GM18858 (cell line): ENCODE data around the gene TRUB2.
"Not testable (repeated sequence)": the region's sequence is repeated elsewhere in the genome, so short reads cannot be mapped to it uniquely, and the experiment has no call there.

Source experiments
- ATAC-seq: cut with Tn5 transposase; IDR thresholded peaks from one replicate; pipeline ENCODE4 v1.9.1; 2021; ENCODE audit not compliant: unreplicated experiment

TRUB2 gene

DNA sequence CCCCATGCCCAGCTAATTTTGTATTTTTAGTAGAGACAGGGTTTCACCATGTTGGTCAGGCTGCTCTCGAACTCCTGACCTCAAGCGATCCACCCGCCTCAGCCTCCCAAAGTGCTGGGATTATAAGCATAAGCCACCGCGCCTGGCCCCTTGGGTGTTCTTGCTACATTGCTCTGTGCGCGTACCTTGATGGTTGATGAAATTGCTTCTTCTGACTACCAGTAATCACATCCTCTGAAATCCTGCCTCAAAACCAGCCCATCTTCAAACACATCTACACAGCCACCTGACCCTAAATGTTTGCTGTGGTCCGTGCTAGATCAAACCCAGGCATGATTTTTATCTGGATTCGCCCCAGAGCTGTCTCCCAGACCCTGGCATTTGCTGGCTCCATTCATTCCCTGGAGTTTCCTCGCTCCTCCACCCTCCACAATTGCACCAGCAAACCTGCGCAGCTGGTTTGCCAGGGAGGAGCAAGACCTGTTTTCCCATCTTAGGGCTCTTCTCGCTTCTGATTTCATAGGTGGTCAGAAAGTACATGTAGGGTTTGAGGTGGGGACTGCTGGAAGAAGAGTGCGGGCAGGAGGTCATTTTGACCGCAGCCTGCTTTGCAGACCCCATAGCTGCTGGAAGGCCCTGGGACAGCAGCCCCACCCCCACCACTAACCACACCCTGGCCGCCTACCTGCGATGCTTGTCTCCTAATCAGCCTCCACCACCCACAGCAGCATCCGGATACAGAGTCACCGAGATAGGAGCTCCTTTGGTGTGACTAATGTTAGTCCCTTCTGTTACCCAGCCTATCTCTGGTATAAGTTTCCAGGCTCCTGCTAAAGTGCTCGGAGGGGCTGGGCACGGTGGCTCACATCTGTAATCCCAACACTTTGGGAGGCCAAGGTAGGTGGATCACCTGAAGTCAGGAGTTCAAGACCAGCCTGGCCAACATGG is 23.4 kb downstream of the TRUB2 start:
- ATAC-seq = no peak

DNA sequence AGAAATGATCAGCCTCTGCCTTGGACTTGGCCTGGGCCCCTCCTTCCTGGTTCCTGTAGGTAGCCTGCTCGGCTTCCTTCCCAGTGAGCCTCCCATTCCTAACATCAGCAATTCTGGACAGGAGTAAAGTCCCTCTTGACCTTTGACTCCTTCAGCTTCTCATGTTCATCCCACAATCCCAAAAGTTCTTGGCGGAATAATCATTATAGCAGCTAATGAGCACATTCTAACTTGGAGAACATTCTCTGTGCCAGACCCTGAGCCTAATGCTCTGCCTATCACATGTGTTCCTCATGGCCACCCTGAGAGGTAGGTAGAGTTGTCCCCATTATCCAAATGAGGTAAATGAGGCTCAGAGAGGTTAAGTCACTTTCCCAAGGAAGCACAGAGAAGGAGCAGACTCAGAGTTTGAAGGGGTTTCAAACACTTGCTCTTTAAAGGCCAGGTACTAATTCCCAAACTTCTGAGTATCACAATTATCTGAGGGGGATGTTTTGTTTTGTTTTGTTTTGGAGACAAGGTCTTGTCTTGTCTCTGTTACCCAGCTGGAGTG is 24.9 kb downstream of the TRUB2 start:
- no peak for ATAC-seq

DNA sequence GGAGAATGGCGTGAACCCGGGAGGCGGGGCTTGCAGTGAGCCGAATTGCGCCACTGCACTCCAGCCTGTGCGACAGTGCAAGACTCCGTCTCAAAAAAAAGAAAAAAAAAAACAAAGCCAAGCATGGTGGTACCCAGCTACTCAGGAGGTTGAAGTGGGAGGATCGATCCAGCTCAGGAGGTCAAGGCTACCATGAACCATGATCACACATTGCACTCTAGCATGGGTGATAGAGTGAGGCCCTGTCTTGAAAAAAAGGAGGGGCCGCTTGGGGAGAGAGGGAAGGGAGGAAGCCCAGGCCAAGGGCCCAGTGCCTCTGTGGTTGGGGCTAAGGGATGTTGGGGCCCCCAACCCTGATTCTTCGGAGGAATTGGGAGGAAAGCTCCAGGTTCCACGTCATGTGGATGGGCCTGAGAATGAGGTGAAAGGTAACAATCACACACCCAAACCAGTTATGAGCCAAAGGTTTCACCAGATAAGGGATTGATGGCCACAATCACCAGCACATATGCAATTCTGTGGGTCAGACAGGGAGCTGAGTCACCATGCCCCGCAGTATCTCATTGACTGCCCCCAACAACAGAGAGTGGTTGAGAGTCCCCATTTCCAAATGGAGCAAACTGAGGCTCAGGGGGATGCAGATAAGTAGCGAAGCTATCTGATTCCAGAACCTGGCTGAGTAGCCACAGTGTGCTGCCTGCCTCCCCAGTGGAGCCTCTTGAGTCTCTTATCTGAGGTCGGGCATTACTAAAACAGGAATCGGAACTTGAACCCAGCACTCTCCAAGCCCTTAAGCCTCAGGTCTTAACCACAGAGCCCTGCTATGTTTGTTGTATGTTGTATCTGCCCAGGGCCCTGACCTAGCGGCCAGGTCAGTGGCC is 25.7 kb downstream of the TRUB2 start:
- ATAC-seq = no peak

DNA sequence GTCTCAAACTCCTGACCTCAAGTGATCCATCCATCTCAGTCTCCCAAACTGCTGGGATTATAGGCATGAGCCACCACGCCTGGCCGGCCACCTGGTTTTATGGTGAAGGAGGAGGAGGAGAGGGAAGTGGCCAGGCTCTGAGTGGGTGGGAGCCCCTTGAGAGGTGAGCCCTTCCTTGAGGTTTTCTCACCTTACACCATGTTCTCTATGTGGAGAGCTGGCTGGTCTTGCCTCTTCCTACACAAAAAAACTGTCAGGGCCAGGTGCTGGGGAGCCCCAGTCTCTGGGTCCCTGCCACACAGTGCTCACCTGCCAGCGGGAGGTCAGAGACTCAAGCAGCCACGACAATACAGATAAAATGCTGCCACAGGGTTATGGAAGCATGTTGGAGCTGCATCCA is 28.1 kb downstream of the TRUB2 start:
- no peak for ATAC-seq

DNA sequence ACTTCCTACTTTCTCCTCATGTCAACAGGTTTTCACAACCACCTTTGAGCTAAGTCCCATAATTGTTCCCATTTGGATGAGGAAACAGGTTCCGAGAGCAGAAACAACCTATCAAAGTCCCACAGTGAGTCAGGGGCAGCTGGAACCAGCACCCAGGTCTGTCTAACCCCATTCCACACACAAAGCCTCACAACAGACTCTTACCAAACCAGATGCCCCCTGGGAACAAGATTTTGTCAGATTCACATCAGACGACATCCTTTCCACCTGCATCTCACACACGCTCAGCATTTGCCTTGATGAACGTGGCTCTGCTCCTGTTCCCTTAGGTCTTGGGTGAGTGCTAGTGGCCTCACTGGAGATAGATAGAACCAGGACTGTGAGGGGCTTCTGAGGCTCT is 29.2 kb downstream of the TRUB2 start:
- no peak for ATAC-seq

DNA sequence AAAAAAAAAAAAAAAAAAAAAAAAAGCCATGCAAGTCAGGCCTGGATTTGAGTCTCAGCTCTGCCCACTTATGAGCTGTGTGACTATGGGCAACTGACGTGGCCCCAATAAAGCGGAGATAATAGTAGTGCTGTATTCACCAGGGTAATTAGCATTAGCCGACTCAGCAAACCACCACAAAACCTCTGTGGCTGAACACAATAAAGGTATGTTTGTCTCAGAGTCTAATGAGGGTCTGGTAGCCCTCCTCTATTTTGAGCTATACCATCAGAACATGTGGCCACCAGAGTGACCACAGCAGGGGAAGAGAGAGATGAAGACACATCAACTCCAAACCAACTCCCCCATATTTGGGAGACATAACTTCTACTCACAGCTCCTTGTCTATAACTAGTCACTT is 30.2 kb downstream of the TRUB2 start:
- no peak for ATAC-seq

DNA sequence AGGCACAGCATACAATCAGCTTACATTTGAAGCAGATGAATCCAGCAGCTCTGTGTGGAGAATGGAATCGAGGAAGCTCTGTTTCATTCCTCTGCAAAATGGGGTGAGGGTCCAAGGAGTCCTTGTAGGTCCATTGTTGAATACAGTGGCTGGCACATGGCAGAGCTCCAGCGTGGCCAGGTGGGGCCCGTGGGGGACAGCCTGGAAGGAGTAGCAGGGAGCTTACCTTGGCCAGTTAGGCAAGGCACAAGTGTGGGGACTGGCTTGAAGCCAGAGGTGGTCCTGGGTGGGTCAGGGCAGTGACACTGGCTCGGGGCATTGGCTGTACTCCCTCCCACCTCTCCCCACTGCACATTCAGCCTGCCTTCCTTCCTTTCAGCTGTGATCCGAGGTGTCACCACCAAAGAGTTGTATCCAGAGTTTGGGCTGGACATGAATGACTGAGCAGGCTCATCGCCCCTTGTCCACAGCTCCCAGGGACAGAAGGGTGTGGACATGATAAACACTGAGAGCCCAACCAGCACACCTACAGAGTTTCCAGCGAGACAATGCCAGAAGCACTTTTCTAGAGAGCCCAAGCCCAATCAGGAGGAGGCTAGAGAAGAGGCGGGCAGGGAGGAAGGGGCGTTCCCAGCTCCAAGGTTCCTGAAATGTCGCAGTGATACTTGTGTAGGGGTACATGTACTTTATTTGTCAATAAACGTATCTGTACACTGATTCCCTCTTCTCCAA is 33.8 kb downstream of the TRUB2 start:
- ATAC-seq = no peak

DNA sequence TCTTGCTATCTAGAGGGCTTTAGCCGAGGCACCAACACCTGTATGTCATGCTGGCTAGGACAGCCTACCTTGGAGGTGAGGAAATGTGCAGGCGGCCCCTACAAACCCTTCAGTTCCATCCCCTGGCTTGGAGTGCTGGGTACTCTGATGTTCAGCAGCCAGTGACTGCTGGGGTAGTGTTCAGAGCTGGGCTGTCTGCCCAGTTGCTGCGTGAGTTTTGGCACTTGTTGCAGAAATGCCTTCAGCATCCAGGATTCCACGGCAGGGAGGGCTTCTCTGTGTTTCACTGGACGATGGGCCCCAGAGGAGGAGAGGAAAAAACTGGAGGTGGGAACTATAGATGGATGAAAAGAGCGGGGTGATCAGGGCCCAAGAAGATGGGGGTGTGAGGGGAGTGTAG is 35.8 kb downstream of the TRUB2 start:
- ATAC-seq = no peak

DNA sequence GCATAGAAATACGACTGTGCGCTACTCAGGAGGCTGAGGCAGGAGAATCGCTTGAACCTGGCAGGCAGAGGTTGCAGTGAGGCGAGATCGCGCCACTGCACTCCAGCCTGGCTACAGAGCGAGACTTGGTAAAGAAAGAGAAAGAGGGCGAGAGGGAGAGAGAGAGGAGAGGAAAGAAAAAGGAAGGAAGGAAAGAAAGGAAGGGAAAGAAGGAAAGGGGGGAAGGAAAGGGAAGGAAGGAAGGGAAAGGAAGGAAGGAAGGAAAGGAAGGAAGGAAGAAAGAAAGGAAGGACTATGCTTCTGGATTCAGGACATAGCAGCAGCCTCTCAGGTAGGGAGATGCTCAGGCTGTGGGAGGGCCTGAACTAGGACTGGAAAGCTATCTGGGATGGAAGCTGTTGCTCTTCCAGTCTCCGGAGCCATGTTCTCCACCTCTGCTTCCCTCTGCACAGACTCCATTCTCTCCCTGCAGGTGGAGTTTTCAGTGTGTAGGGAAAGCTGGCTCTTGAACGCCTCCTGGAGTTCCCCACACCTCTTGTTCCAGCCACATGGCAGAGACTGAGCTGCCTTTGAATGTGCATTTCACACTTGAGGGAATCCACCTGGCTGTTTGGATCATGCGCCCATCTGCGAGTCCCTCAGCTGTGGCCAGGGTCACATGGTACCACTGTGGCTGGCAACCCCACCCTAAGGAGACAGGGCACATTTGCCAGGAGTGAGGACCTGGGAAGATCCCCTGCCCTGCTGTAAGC is 37.0 kb downstream of the TRUB2 start:
- ATAC-seq = no peak

DNA sequence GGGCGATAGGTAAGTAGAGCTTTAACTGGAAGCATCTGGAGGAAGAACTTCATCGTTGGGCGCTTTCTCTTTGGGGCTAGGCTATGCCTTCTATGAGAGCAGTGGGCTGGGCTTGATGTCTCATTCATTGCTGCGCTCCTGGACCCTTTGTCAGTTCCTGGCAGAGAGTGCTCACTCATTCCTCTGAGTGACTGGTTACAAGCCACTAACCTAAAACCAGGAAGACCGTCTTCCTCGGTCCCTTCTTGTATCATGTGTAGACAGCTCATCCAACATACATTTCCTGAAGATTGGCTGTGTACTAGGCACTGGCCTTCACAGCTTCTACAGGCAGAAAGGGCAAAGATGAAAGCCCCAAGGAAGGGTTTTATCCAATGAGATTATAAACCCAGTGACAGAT is 39.7 kb downstream of the TRUB2 start:
- ATAC-seq = no peak

DNA sequence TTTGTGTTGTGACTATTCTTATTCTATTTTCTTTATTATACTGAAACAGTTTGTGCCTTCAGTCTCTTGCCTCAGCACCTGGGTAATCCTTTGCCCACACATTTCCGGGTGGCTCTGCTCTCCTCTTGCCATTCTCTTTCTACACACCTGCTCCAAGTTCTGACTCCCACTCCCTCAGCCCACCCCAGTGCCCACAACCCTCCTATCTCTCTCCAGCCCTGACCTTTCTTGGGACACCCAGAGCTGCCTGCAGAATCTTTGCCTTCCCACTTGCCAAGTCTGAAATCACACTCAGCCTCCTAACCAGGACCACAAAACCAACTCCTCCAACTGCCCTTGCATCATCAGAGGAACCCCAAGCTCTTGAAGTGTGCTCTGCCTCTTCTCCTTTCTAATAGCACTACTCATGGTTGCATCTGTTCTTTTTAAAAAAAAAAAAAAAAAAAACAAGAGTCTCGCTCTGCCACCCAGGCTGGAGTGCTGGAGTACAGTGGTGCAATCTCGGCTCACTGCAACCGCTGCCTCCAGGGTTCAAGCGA is 42.1 kb downstream of the TRUB2 start:
- no peak for ATAC-seq

DNA sequence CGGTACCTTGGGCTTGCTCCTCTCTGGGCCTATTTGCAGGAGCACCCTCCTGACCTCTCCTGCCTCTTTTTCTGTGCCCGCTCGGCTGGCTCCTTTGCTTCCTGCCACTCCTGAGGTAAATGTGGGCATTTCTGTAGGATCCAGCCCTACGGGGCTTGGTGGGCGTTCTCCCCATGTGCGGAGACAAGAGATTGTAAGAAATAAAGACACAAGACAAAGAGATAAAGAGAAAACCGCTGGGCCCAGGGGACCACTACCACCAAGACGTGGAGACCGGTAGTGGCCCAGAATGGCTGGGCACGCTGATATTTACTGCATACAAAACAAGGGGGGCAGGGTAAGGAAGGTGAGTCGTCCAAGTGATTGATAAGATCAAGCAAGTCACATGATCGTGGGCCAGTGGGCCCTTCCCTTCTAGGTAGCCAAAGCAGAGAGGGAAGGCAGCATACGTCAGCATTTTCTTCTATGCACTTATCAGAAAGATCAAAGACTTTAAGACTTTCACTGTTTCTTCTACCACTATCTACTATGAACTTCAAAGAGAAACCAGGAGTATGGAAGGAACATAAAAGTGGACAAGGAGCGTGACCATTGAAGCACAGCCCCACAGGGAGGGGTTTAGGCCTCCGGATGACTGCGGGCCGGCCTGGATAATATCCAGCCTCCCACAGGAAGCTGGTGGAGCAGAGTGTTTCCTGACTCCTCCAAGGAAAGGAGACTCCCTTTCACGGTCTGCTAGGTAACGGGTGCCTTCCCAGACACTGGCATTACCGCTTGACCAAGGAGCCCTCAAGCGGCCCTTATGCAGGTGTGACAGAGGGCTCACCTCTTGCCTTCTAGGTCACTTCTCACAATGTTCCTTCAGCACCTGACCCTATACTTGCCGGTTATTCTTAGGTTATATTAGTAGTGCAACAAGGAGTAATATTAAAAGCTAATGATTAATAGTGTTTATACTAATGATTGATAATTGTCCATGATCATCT is 42.9 kb downstream of the TRUB2 start:
- not testable (repeated sequence) for ATAC-seq

DNA sequence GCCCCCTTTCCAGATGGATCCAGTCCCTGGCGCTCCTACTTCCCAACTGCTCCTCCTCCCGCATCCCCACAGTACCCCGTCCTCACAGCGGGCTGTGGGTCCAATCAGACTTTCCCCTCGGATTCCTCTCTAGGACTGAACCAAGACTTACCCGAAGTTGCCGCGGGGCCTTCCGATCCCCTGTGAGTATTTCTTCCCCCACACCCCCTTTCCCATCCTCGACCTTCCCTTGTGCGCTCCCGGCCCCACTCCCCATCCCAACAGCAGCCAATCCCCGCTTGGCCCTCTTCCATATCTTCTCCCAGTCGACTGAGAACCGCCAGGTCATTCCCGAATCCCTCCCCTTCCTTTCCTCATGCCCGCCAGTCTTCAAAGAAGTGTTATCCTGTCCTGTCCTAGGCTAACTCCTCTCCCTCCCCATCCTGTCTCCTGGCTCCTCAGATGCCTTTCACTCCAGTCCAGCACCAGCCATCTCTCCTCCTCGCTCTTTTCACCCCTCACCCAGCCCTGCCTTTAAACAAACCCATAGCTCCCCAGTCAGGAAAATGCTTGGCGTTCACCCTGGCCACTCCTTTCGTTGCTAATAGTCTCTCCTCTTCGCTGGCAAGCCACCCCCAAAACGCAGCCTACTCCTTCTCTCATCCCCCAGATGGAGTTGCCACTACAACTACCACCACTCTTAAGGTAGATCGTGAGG is 45.5 kb downstream of the TRUB2 start:
- ATAC-seq = no peak

DNA sequence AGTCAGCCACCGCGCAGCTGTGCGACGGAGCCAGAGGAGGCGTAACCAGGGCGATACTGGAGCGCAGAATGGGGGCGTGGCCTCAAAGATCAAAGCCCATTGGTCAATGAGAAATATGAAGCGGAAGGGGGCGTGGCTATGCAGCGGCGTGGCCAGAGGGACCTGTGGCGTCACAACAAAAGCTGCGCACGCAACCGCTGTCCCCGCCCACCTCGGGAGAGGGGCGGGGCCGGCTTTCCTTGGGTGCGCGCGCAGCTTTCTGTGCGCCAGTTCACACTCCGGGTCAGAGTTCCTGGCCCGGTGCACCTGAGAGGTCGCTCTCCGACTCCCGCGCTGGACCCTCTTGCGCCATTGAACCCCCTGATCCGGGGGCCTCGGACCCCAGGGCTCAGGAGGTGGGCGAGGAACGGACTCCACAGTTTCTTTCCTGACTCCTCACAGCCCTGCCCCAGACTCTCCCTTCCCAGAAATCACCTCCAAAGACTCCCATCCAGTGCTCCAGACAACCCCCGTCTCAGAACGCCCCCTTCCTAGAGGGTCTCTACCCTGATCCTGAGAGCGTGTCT is 46.2 kb downstream of the TRUB2 start, which contains the start of gene SWI5:
Gene SWI5 (plus strand): TSS at position 269 of the 566 bp plus-strand sequence.
- ATAC-seq = peak; percentile 89

DNA sequence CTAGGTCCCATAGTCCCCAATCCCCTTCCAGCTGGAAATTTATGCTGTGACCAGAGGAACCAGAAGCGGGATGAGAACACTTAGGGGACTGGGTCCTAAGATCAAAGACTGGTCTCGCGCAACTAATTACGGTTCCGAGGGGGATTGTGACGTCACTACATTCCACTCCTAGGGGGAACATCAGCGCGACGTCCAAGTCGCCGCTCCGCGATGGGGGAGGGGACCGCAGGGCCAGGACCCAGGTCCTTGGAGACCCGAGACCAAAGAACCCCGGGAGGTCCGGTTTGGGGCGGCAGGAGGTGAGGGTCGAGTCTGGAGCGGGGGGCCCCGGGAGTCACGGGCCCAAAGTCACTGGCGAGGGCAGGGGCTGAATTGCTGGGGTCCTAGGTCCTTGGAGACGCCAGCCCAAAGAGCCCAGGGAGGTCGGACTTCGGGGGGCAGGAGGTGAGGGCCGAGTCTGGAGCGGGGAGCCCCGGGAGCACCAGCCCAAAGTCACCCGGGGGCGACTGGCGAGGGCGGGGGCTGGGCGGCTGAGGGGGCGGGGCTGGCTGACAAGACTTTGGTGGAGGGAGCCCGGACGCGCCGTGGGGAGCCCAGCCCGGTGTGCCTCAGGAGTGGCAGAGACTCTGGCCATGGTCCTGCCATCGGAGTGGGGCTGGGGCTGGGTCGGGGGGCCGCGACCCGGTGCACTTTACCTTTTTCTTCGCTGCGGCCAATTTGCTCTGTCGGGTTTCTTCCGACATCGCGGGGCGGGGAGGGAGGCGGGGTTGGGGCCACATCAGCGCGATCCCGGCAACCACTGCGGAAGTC is 46.8 kb downstream of the TRUB2 start, which contains the start of gene GOLGA2:
Gene GOLGA2 (minus strand): TSS at position 810 of the 810 bp plus-strand sequence. CDS start 31 bp downstream, at position 779.
- peak; percentile 21 for ATAC-seq

DNA sequence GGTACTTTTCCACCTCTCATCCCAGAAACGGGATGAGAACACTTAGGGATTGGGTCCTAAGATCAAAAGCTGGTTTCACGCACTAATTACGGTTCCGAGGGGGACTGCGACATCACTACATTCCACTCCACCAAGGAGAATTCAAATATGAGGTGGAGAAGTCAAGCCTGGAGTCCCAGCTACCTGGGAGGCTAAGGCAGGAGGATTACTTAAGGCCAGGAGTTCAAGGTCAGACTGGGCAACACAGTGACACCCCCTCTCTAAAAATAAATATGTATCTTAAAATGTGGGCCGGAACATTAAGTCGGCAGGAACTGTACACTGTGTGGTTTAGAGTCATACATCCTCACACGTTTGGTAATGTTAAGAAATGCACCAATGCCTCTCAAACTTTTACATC is 48.0 kb downstream of the TRUB2 start:
- no peak for ATAC-seq

DNA sequence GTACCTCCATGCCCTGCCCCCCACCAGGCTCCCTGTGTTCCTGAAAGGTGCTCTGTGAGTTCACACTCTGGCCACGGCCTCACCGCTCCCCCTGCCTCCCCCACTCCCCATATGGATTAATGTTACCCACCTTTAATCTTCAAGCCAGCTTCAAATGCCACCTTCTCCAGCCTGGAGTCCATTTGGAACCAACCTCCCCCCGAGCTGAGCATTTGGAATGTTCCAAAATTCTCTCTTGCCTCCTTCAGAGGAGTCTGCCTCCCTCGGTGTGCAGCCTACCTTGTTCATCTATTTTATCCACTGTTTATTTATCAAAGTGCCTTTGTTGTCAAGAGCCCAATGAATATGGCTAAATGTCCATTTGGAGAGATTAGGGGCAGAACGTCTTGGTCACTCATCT is 50.7 kb downstream of the TRUB2 start:
- ATAC-seq = no peak
